HepG2 (cell line): ENCODE measurements around the gene P4HA1. TPM values are rescaled to one million over a fixed set of nuclear protein-coding genes. Genes with fewer than 3 reads are reported as not detected.
"Not testable (repeated sequence)": the region's sequence is repeated elsewhere in the genome, so short reads cannot be mapped to it uniquely, and the experiment has no call there.

Source experiments
- ATAC-seq: fragments of 200-7000 bp; cut with Tn5 transposase; 3 replicates; pipeline ENCODE4 v1.9.1; 2020; ENCODE audit warnings: mild to moderate bottlenecking, moderate library complexity
- BruUV-seq: library from RNA; stranded (reverse); fragments of 400-500 nt; replicated peaks from 2 replicates; lab custom pipeline; 2021; lab: Mats Ljungman, UMichigan
- CTCF ChIA-PET: fragments of 300-600 bp; formaldehyde crosslinking; extraction: SDS; loops from one replicate; lab custom pipeline; 2021; ENCODE audit warnings: low total read pairs, inconsistent platforms, low intra/inter-chr PET ratio; lab: Yijun Ruan, JAX
- POLR2A ChIA-PET: fragments of 350-600 bp; sonication (Branson Sonifier 250); formaldehyde crosslinking; loops from one replicate; lab custom pipeline; 2020; ENCODE audit warnings: antibody characterized with exemption, inconsistent platforms; lab: Yijun Ruan, JAX
- DNase-seq: peaks from one replicate; pipeline ENCODE4 v3.0.0-alpha.2; 2015; ENCODE audit warnings: low spot score
- FAIRE-seq: peaks from 3 replicates; lab custom pipeline; 2011; peaks lifted over from hg19 to GRCh38; lab: Jason Lieb, UNC
- H2AFZ ChIP-seq: one replicate; pipeline ENCODE4 v1.6.1; 2011; ENCODE audit warnings: low read length, inconsistent platforms
- H3K27ac ChIP-seq: fragments of 300-600 bp; 3 replicates; pipeline ENCODE4 v1.8.0; 2011; ENCODE audit warnings: mixed run types, mild to moderate bottlenecking, mixed read lengths, low read length, inconsistent platforms; ENCODE audit not compliant: insufficient read depth; ENCODE audit errors: extremely low read length
- H3K27me3 ChIP-seq, 2 experiments: fragments of 200-600 bp in 1 of 2; 2 replicates in 1 of 2; 3 replicates in 1 of 2; pipeline versions ENCODE4 v1.6.0 to v1.8.0; 2011; ENCODE audit warnings: low read length in 2 of 2, mild to moderate bottlenecking in 2 of 2, moderate library complexity in 2 of 2, inconsistent platforms in 1 of 2; ENCODE audit not compliant: insufficient read depth in 2 of 2, control insufficient read depth in 1 of 2
- H3K36me3 ChIP-seq, 2 experiments: fragments of 200-600 bp in 1 of 2; replicated peaks in 1 of 2; 2 replicates in 1 of 2; 3 replicates in 1 of 2; pipeline versions ENCODE4 v1.5.1 to v1.8.0; 2011; ENCODE audit warnings: low read length in 2 of 2, inconsistent platforms in 1 of 2; ENCODE audit not compliant: insufficient read depth in 2 of 2, control insufficient read depth in 1 of 2
- H3K4me1 ChIP-seq: 2 replicates; pipeline ENCODE4 v1.5.1; 2012; ENCODE audit warnings: low read length, inconsistent platforms; ENCODE audit not compliant: insufficient read depth
- H3K4me2 ChIP-seq: 2 replicates; pipeline ENCODE4 v1.6.0; 2011; ENCODE audit warnings: low read depth, low read length, inconsistent platforms
- H3K4me3 ChIP-seq, 3 experiments: fragments of 200-600 bp in 1 of 3; sonication (generic), shearing (Covaris generic) in 1 of 3; replicated peaks in 1 of 3; 2 replicates each; pipeline ENCODE4 v1.5.1; 2011 to 2016; ENCODE audit warnings: low read length in 3 of 3, inconsistent platforms in 2 of 3, low read depth in 2 of 3, mild to moderate bottlenecking in 2 of 3, control low read depth in 1 of 3, mixed read lengths in 1 of 3; ENCODE audit not compliant: insufficient read depth in 1 of 3
- H3K79me2 ChIP-seq: one replicate; pipeline ENCODE4 v1.6.1; 2011; ENCODE audit warnings: low read length, inconsistent platforms; ENCODE audit not compliant: insufficient read depth
- H3K9ac ChIP-seq: 2 replicates; pipeline ENCODE4 v1.6.0; 2011; ENCODE audit warnings: mild to moderate bottlenecking, low read depth, low read length, inconsistent platforms; ENCODE audit not compliant: insufficient read depth
- H3K9me3 ChIP-seq: 2 replicates; pipeline ENCODE4 v1.5.1; 2012; ENCODE audit warnings: mild to moderate bottlenecking, low read length
- H4K20me1 ChIP-seq: 2 replicates; pipeline ENCODE4 v1.6.0; 2011; ENCODE audit warnings: inconsistent platforms, mild to moderate bottlenecking, low read length, moderate library complexity; ENCODE audit not compliant: insufficient read depth
- ATF7 ChIP-seq, 2 experiments: fragments of 450-650 bp in 1 of 2; sonication (generic) in 1 of 2; formaldehyde crosslinking in 1 of 2; IDR thresholded peaks; 2 replicates each; pipeline versions ENCODE4 v1.4.0 to v1.6.1; 2016 to 2020; ENCODE audit warnings: antibody characterized with exemption in 1 of 2, mild to moderate bottlenecking in 1 of 2, missing genetic modification reagents in 1 of 2
- CEBPG ChIP-seq: IDR thresholded peaks from 2 replicates; pipeline ENCODE4 v1.6.1; 2016
- EP300 ChIP-seq, 3 experiments: sonication (generic) in 1 of 3; formaldehyde crosslinking in 1 of 3; IDR thresholded peaks; 2 replicates each; pipeline versions ENCODE4 v1.5.1 to v1.6.1; 2011 to 2020; ENCODE audit warnings: low read depth in 2 of 3, low read length in 2 of 3, borderline replicate concordance in 1 of 3, improper control_type of control experiment in 1 of 3, mild to moderate bottlenecking in 1 of 3, missing genetic modification reagents in 1 of 3, moderate library complexity in 1 of 3
- FOXP1 ChIP-seq, 2 experiments: fragments of 450-650 bp in 1 of 2; IDR thresholded peaks; 2 replicates each; pipeline ENCODE4 v1.6.1; 2017 to 2018; ENCODE audit warnings: antibody characterized with exemption in 1 of 2
- GATAD2A ChIP-seq: IDR thresholded peaks from 2 replicates; pipeline ENCODE4 v1.6.1; 2016
- ONECUT2 ChIP-seq: sonication (generic); formaldehyde crosslinking; IDR thresholded peaks from 2 replicates; pipeline ENCODE4 v1.4.0; 2020; ENCODE audit warnings: missing genetic modification reagents
- SOX13 ChIP-seq, 3 experiments: fragments of 450-650 bp in 1 of 3; sonication (generic) in 1 of 3; formaldehyde crosslinking in 1 of 3; IDR thresholded peaks in 2 of 3; conservative IDR thresholded peaks in 1 of 3; 2 replicates each; pipeline versions ENCODE4 v1.5.0 to v1.6.1; 2016 to 2020; ENCODE audit warnings: antibody characterized with exemption in 1 of 3, mild to moderate bottlenecking in 1 of 3, missing compliant biosample characterization in 1 of 3, missing genetic modification reagents in 1 of 3, moderate library complexity in 1 of 3
- SOX6 ChIP-seq, 2 experiments: fragments of 450-650 bp in 1 of 2; sonication (generic) in 1 of 2; formaldehyde crosslinking in 1 of 2; IDR thresholded peaks; 2 replicates each; pipeline versions ENCODE4 v1.4.0 to v1.6.1; 2017 to 2020; ENCODE audit warnings: antibody characterized with exemption in 1 of 2, mild to moderate bottlenecking in 1 of 2, missing genetic modification reagents in 1 of 2
- TCF7 ChIP-seq: sonication (generic); IDR thresholded peaks from 2 replicates; pipeline ENCODE4 v1.6.1; 2016; ENCODE audit warnings: antibody characterized with exemption, low read depth
- WGBS: methylation state at CpG from one replicate; pipeline ENCODE4 v1.1.6; 2017; ENCODE audit warnings: low lambda C conversion rate; 5-methylcytosine and 5-hydroxymethylcytosine counted together
- in situ Hi-C: cut with HindIII; loops from 2 replicates; pipeline ENCODE4 v1.10.0; 2017; ENCODE audit warnings: low pct_unique_long_range_greater_than_20kb; ENCODE audit not compliant: extremely low pct_ligation_motif_present
- intact Hi-C: fragments of 100-400 bp; cut with micrococcal nuclease; formaldehyde crosslinking; loops from one replicate; pipeline ENCODE4 v1.10.0; 2022; ENCODE audit not compliant: unreplicated experiment
- polyA plus RNA-seq, 8 experiments: library from polyadenylated mRNA; depleted of rRNA in 3 of 8; stranded (reverse) in 7 of 8; unstranded in 1 of 8; fragments of >200 nt; fragmentation: Illumina TruSeq in 4 of 8; extraction: Trizol in 4 of 8; gene quantifications; 2 replicates each; pipeline versions ENCODE4 v1.2.1 to v1.2.3, GENCODE V29; 2011 to 2016; ENCODE audit warnings: low read depth in 4 of 8, missing spikeins in 1 of 8, mixed read lengths in 1 of 8; ENCODE audit not compliant: insufficient read depth in 1 of 8
- total RNA-seq, 5 experiments: library from RNA; depleted of rRNA; stranded (reverse); fragments of >200 nt; fragmentation: Illumina TruSeq; extraction: Trizol; gene quantifications; 2 replicates each; pipeline ENCODE4 v1.2.3, GENCODE V29; 2016; ENCODE audit warnings: low read depth in 1 of 5
- TF ChIP-seq, protein P1 (sequence below): sonication (generic); formaldehyde crosslinking; IDR thresholded peaks from 2 replicates; pipeline ENCODE4 v1.4.0; 2020; ENCODE audit warnings: missing genetic modification reagents, mild to moderate bottlenecking, borderline replicate concordance

P4HA1 gene
- total and polyA plus RNA-seq, 2 of the 13 experiments (the other 11 are each of a cell fraction or from before 2014, with no cell fraction given) = 63.1 to 196 TPM

DNA sequence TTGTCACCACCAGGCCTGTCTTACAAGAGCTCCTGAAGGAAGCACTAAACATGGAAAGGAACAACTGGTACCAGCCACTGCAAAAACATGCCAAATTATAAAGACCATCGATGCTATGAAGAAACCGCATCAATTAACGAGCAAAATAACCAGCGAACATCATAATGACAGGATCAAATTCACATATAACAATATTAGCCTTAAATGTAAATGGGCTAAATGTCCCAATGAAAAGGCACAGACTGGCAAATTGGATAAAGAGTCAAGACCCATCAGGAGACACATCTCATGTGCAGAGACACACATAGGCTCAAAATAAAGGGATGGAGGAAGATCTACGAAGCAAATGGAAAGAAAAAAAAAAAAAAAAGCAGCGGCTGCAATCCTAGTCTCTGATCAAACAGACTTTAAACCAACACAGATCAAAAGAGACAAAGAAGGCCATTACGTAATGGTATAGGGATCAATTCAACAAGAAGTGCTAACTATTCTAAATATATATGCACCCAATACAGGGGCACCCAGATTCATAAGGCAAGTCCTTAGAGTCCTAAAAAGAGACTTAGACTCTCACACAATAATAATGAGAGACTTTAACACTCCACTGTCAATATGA lies 73.1 kb downstream of the P4HA1 start:
- 64% methylated on average over 7 of the region's 7 CpGs for WGBS
- not testable (repeated sequence) for ATAC-seq; TF ChIP-seq SOX13 (IDR thresholded peaks at IDR 0.05); FOXP1 (IDR thresholded peaks at IDR 0.05); EP300 (CRISPR knock-in tag; IDR thresholded peaks at IDR 0.05; ENCODE audit: borderline replicate concordance); ATF7 (CRISPR knock-in tag; IDR thresholded peaks at IDR 0.05); SOX6 (IDR thresholded peaks at IDR 0.05)
- TF ChIP-seq ONECUT2 (0 out of 2 replicates have a peak, but pooled peaks have one; percentile 30), CEBPG (CRISPR knock-in tag) (peak; percentile 48; the same call in 1 of the 2 replicates), TCF7 (peak; percentile 76), SOX13 (CRISPR knock-in tag; conservative IDR thresholded peaks at IDR 0.05 in 1 of 2, IDR thresholded peaks at IDR 0.05 in 1 of 2) (peak in 1 of 2 experiments; percentile 51; a peak in 2 of 4 replicates), FOXP1 (CRISPR knock-in tag; IDR thresholded peaks at IDR 0.05) (peak; percentile 23; the same call in 1 of the 2 replicates), GATAD2A (peak; percentile 55; the same call in 1 of the 2 replicates), EP300 (IDR thresholded peaks at IDR 0.05; ENCODE audit: low read depth in 2 of 2, low read length in 2 of 2) (0 out of 4 replicates have a peak, but pooled peaks of 1 of the 2 experiments have one; percentile 19), ATF7 (IDR thresholded peaks at IDR 0.05) (peak; percentile 56; the same call in 1 of the 2 replicates), SOX6 (CRISPR knock-in tag; IDR thresholded peaks at IDR 0.05) (peak; percentile 43; the same call in 1 of the 2 replicates)
- TF ChIP-seq, protein P1, sequence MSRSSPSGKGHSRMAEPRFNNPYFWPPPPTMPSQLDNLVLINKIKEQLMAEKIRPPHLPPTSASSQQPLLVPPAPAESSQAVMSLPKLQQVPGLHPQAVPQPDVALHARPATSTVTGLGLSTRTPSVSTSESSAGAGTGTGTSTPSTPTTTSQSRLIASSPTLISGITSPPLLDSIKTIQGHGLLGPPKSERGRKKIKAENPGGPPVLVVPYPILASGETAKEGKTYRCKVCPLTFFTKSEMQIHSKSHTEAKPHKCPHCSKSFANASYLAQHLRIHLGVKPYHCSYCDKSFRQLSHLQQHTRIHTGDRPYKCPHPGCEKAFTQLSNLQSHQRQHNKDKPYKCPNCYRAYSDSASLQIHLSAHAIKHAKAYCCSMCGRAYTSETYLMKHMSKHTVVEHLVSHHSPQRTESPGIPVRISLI (CRISPR knock-in tag) = peak; percentile 66; the same call in 1 of the 2 replicates
- TF ChIP-seq, all 625 proteins: peak for 10; not testable (repeated sequence) for 615
- H3K27me3 ChIP-seq, POLR2A ChIA-PET, H3K9me3 ChIP-seq, in situ Hi-C loops, H3K4me3 ChIP-seq, CTCF ChIA-PET, intact Hi-C loops, H3K27ac ChIP-seq, H3K9ac ChIP-seq, H2AFZ ChIP-seq, H3K4me2 ChIP-seq, BruUV-seq: not testable (repeated sequence)
- Histone ChIP-seq H3K79me2 (peaks cover 28% of the 10 kb centered on the region), H3K36me3 (peaks cover 8 to 27% of the 10 kb centered on the region in 2 experiments; a peak in 3 of 5 replicates), H4K20me1 (peaks cover 38% of the 10 kb centered on the region; the same call in 1 of the 2 replicates), H3K4me1 (peaks cover 53% of the 10 kb centered on the region)
- peak; percentile 33 for DNase-seq
- peak; percentile 36 for FAIRE-seq

DNA sequence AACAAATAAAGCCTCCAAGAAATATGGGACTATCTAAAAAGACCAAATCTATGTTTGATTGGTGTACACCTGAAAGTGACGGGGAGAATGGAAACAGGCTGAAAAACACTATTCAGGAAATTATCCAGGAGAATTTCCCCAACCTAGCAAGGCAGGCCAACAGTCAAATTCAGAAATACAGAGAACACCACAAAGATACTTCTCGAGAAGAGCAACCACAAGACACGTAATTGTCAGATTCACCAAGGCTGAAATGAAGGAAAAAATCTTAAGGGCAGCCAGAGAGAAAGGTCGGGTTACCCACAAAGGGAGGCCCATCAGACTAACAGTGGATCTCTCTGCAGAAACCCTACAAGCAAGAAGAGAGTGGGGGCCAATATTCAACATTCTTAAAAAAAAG lies 73.7 kb downstream of the P4HA1 start:
- POLR2A ChIA-PET = interaction anchor here (1.3 kb wide), 1 partner anchor 68 kb away, joined by 3 read pairs; the partner anchor contains the start of gene PLA2G12B
- BruUV-seq, H3K4me2 ChIP-seq, FAIRE-seq, H3K4me3 ChIP-seq, H3K27me3 ChIP-seq, H2AFZ ChIP-seq, DNase-seq, ATAC-seq, intact Hi-C loops, in situ Hi-C loops, H3K9ac ChIP-seq, CTCF ChIA-PET, H3K27ac ChIP-seq, H3K9me3 ChIP-seq: not testable (repeated sequence)
- Histone ChIP-seq H3K36me3 (peaks cover 12 to 33% of the 10 kb centered on the region in 2 experiments), H3K4me1 (peaks cover 53% of the 10 kb centered on the region), H4K20me1 (peaks cover 44% of the 10 kb centered on the region), H3K79me2 (peaks cover 29% of the 10 kb centered on the region)
- WGBS = 98% methylated on average over 4 of the region's 4 CpGs
